A549 (cell line): Measurements from ENCODE around the gene SKAP1.

Experiments used
- BHLHE40 ChIP-seq: IDR thresholded peaks from 2 replicates; pipeline ENCODE4 v1.6.1; 2012; ENCODE audit warnings: low read depth, low read length, inconsistent platforms
- EP300 ChIP-seq, 2 experiments: fragments of >200 bp; sonication (Bioruptor Twin); formaldehyde crosslinking; IDR thresholded peaks; 2 replicates in 1 of 2; 3 replicates in 1 of 2; pipeline ENCODE4 v1.6.1; 2016 to 2017
- HOXA7 ChIP-seq: fragments of 250-450 bp; sonication (Bioruptor Pico); IDR thresholded peaks from 2 replicates; pipeline ENCODE4 v1.5.0; 2020; ENCODE audit warnings: mild to moderate bottlenecking, moderate library complexity
- JUN ChIP-seq, 2 experiments: fragments of >200 bp; sonication (Bioruptor Twin); formaldehyde crosslinking; IDR thresholded peaks; 2 replicates in 1 of 2; 3 replicates in 1 of 2; pipeline ENCODE4 v1.6.1; 2016 to 2017
- POLR2A ChIP-seq: IDR thresholded peaks from 2 replicates; pipeline ENCODE4 v1.6.1; 2012; ENCODE audit warnings: mild to moderate bottlenecking, low read length
- RNF2 ChIP-seq: fragments of 200-600 bp; sonication (generic); IDR thresholded peaks from 2 replicates; pipeline ENCODE4 v1.6.1; 2016; ENCODE audit warnings: low read depth, mild to moderate bottlenecking, antibody characterized with exemption, moderate library complexity, borderline replicate concordance
- SMC3 ChIP-seq: fragments of >200 bp; sonication (Bioruptor Twin); formaldehyde crosslinking; IDR thresholded peaks from 3 replicates; pipeline ENCODE4 v1.6.1; 2018; ENCODE audit warnings: inconsistent platforms
- TF ChIP-seq, protein P1 (sequence below): fragments of >200 bp; sonication (Bioruptor Twin); formaldehyde crosslinking; IDR thresholded peaks from 3 replicates; pipeline ENCODE4 v1.5.1; 2016
- TF ChIP-seq, protein P2 (sequence below): IDR thresholded peaks from 2 replicates; pipeline ENCODE4 v1.6.1; 2012; ENCODE audit warnings: low read depth, borderline replicate concordance
- TF ChIP-seq, protein P3 (sequence below): fragments of 450-650 bp; IDR thresholded peaks from 2 replicates; pipeline ENCODE4 v1.6.1; 2014; ENCODE audit warnings: antibody characterized with exemption

DNA sequence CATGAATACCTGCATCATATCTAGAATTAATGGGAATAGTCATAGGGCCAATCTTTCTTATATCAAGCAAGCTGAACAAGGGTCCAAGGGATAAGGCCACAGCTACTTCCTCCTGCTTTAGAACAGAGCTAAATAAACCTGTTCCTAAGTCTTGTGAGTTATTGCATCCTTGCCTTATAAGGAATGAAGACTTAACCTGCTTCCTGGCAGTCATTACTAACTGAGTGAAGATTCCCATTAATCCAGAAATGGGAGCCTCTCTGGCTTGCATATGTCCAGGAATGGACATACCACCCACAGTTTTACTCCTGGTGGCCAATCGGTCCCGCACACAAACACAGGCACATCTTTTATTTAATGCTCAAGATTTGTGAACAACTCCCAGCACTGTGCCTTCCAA is 35.9 kb upstream of the SKAP1 start:
- TF ChIP-seq, protein P1, sequence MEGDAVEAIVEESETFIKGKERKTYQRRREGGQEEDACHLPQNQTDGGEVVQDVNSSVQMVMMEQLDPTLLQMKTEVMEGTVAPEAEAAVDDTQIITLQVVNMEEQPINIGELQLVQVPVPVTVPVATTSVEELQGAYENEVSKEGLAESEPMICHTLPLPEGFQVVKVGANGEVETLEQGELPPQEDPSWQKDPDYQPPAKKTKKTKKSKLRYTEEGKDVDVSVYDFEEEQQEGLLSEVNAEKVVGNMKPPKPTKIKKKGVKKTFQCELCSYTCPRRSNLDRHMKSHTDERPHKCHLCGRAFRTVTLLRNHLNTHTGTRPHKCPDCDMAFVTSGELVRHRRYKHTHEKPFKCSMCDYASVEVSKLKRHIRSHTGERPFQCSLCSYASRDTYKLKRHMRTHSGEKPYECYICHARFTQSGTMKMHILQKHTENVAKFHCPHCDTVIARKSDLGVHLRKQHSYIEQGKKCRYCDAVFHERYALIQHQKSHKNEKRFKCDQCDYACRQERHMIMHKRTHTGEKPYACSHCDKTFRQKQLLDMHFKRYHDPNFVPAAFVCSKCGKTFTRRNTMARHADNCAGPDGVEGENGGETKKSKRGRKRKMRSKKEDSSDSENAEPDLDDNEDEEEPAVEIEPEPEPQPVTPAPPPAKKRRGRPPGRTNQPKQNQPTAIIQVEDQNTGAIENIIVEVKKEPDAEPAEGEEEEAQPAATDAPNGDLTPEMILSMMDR, result no peak
- TF ChIP-seq HOXA7 (CRISPR knock-in tag) (no peak), JUN (IDR thresholded peaks at IDR 0.05) (no peak), SMC3 (no peak), RNF2 (no peak), EP300 (IDR thresholded peaks at IDR 0.05) (no peak), POLR2A (no peak), BHLHE40 (no peak)
- TF ChIP-seq, protein P2, sequence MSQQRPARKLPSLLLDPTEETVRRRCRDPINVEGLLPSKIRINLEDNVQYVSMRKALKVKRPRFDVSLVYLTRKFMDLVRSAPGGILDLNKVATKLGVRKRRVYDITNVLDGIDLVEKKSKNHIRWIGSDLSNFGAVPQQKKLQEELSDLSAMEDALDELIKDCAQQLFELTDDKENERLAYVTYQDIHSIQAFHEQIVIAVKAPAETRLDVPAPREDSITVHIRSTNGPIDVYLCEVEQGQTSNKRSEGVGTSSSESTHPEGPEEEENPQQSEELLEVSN, result no peak
- TF ChIP-seq, protein P3, sequence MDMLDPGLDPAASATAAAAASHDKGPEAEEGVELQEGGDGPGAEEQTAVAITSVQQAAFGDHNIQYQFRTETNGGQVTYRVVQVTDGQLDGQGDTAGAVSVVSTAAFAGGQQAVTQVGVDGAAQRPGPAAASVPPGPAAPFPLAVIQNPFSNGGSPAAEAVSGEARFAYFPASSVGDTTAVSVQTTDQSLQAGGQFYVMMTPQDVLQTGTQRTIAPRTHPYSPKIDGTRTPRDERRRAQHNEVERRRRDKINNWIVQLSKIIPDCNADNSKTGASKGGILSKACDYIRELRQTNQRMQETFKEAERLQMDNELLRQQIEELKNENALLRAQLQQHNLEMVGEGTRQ, result no peak
